Caco-2 (cell line): ENCODE data around the gene WNT2B. TPM values are rescaled to one million over a fixed set of nuclear protein-coding genes. Genes with fewer than 3 reads are reported as not detected.

Source experiments
- BruUV-seq: library from RNA; stranded (reverse); fragments of 400-500 nt; replicated peaks from 2 replicates; lab custom pipeline; 2021; lab: Mats Ljungman, UMichigan
- CTCF ChIA-PET: fragments of 300-600 bp; sonication (Branson Sonifier 250); formaldehyde crosslinking; loops from one replicate; lab custom pipeline; 2022; ENCODE audit warnings: antibody characterized with exemption; lab: Charles Lee
- POLR2A ChIA-PET: fragments of 300-600 bp; sonication (Branson Sonifier 250); formaldehyde crosslinking; loops from one replicate; lab custom pipeline; 2022; ENCODE audit warnings: antibody characterized with exemption; lab: Charles Lee
- DNase-seq, 2 experiments: peaks; one replicate each; pipeline versions ENCODE4 v3.0.0 to v3.0.0-alpha.2; 2020 to 2022
- H3K27me3 ChIP-seq: replicated peaks from 2 replicates; pipeline ENCODE4 v1.6.0; 2011; ENCODE audit warnings: low read length; ENCODE audit not compliant: control insufficient read depth, insufficient read depth
- H3K36me3 ChIP-seq: 2 replicates; pipeline ENCODE4 v1.5.1; 2011; ENCODE audit warnings: low read length; ENCODE audit not compliant: control insufficient read depth, insufficient read depth
- H3K4me1 ChIP-seq: fragments of 250-450 bp; sonication (Bioruptor Pico); 2 replicates; pipeline ENCODE4 v1.5.1; 2020; ENCODE audit warnings: mild to moderate bottlenecking
- H3K4me3 ChIP-seq: 2 replicates; pipeline ENCODE4 v1.5.1; 2011; ENCODE audit warnings: low read depth, mild to moderate bottlenecking, control low read depth, low read length
- H3K9me3 ChIP-seq: fragments of 250-450 bp; sonication (Bioruptor Pico); 2 replicates; pipeline ENCODE4 v1.5.1; 2020; ENCODE audit warnings: mild to moderate bottlenecking, moderate library complexity
- H3K27ac Mint-ChIP-seq: one replicate; pipeline ENCODE4 v1.8.0; 2022; ENCODE audit warnings: mixed read lengths; ENCODE audit not compliant: unreplicated experiment
- H3K27me3 Mint-ChIP-seq: one replicate; pipeline ENCODE4 v1.8.0; 2022; ENCODE audit warnings: mixed read lengths; ENCODE audit not compliant: insufficient read depth, unreplicated experiment
- H3K36me3 Mint-ChIP-seq: one replicate; pipeline ENCODE4 v1.8.0; 2022; ENCODE audit warnings: mild to moderate bottlenecking, mixed read lengths; ENCODE audit not compliant: insufficient read depth, unreplicated experiment
- H3K4me1 Mint-ChIP-seq: one replicate; pipeline ENCODE4 v1.8.0; 2022; ENCODE audit warnings: low read depth, mixed read lengths; ENCODE audit not compliant: unreplicated experiment
- H3K4me3 Mint-ChIP-seq: one replicate; pipeline ENCODE4 v1.8.0; 2022; ENCODE audit warnings: mild to moderate bottlenecking, moderate library complexity, mixed read lengths; ENCODE audit not compliant: unreplicated experiment
- H3K9me3 Mint-ChIP-seq: one replicate; pipeline ENCODE4 v1.8.0; 2022; ENCODE audit warnings: mixed read lengths; ENCODE audit not compliant: unreplicated experiment
- CTCF ChIP-seq, 2 experiments: fragments of 200-600 bp in 1 of 2; IDR thresholded peaks; 1 replicate in 1 of 2; 2 replicates in 1 of 2; pipeline versions ENCODE4 v1.5.1 to v1.8.0; 2011 to 2022; ENCODE audit warnings: antibody characterized with exemption in 1 of 2, control low read depth in 1 of 2, inconsistent platforms in 1 of 2, low read depth in 1 of 2, low read length in 1 of 2, mild to moderate bottlenecking in 1 of 2, moderate library complexity in 1 of 2; ENCODE audit not compliant: insufficient read depth in 1 of 2, severe bottlenecking in 1 of 2, unreplicated experiment in 1 of 2
- intact Hi-C: fragments of 100-400 bp; cut with micrococcal nuclease; formaldehyde crosslinking; loops from one replicate; pipeline ENCODE4 v1.10.0; 2022; ENCODE audit not compliant: unreplicated experiment
- total RNA-seq: library from RNA; stranded (reverse); gene quantifications from 2 replicates; pipeline ENCODE4 v1.2.3, GENCODE V29; 2022

Gene WNT2B
- total RNA-seq, 1 experiment from 2014 or later, result 0.70 TPM

GRCh38 chr1:112558634-112559033, 49.9 kb downstream of the WNT2B start:
- POLR2A ChIA-PET, result no interaction called here
- CTCF ChIA-PET, result no interaction called here
- no peak overlapping the region for H3K27ac Mint-ChIP-seq
- Histone ChIP-seq H3K9me3 (no peaks in the 10 kb centered on the region), H3K27me3 (no peaks in the 10 kb centered on the region), H3K4me1 (no peaks in the 10 kb centered on the region), H3K4me3 (no peak overlapping the region), H3K36me3 (no peaks in the 10 kb centered on the region)
- intact Hi-C loops, result no loop called here
- H3K4me3 Mint-ChIP-seq, result no peak overlapping the region
- H3K9me3 Mint-ChIP-seq, result no peaks in the 10 kb centered on the region
- no TSS peak for BruUV-seq
- no peaks in the 10 kb centered on the region for H3K4me1 Mint-ChIP-seq
- TF ChIP-seq CTCF (IDR thresholded peaks at IDR 0.05; ENCODE audit: insufficient read depth in 1 of 2, low read depth in 1 of 2, low read length in 1 of 2, severe bottlenecking in 1 of 2, unreplicated experiment in 1 of 2), result no peak
- H3K27me3 Mint-ChIP-seq, result no peaks in the 10 kb centered on the region
- H3K36me3 Mint-ChIP-seq, result peaks cover 6% of the 10 kb centered on the region
- no peak for DNase-seq

GRCh38 chr1:112563341-112563740, 54.6 kb downstream of the WNT2B start:
- Histone ChIP-seq H3K4me3 (no peak overlapping the region), H3K9me3 (no peaks in the 10 kb centered on the region), H3K27me3 (no peaks in the 10 kb centered on the region), H3K36me3 (no peaks in the 10 kb centered on the region), H3K4me1 (no peaks in the 10 kb centered on the region)
- DNase-seq, result no peak
- H3K4me3 Mint-ChIP-seq, result no peak overlapping the region
- ChIA-PET CTCF (no interaction called here), POLR2A (no interaction called here)
- H3K27ac Mint-ChIP-seq, result no peak overlapping the region
- H3K9me3 Mint-ChIP-seq, result no peaks in the 10 kb centered on the region
- no peaks in the 10 kb centered on the region for H3K4me1 Mint-ChIP-seq
- TF ChIP-seq CTCF (IDR thresholded peaks at IDR 0.05; ENCODE audit: insufficient read depth in 1 of 2, low read depth in 1 of 2, low read length in 1 of 2, severe bottlenecking in 1 of 2, unreplicated experiment in 1 of 2), result no peak
- BruUV-seq, result no TSS peak
- no peaks in the 10 kb centered on the region for H3K27me3 Mint-ChIP-seq
- intact Hi-C loops, result no loop called here
- no peaks in the 10 kb centered on the region for H3K36me3 Mint-ChIP-seq

- no peak for TF ChIP-seq CTCF (IDR thresholded peaks at IDR 0.05; ENCODE audit: insufficient read depth in 1 of 2, low read depth in 1 of 2, low read length in 1 of 2, severe bottlenecking in 1 of 2, unreplicated experiment in 1 of 2)
- H3K9me3 ChIP-seq, result no peaks in the 10 kb centered on the region
- Mint-ChIP-seq H3K4me3 (no peak overlapping the region), H3K4me1 (no peaks in the 10 kb centered on the region), H3K27me3 (no peaks in the 10 kb centered on the region), H3K27ac (no peak overlapping the region), H3K9me3 (no peaks in the 10 kb centered on the region), H3K36me3 (no peaks in the 10 kb centered on the region)
- H3K36me3 ChIP-seq, result no peaks in the 10 kb centered on the region
- no peak for DNase-seq
- ChIA-PET CTCF (no interaction called here), POLR2A (no interaction called here)
- no peaks in the 10 kb centered on the region for H3K4me1 ChIP-seq
- H3K27me3 ChIP-seq, result no peaks in the 10 kb centered on the region
- no peak overlapping the region for H3K4me3 ChIP-seq
- no TSS peak for BruUV-seq
- intact Hi-C loops, result no loop called here
Observed at GRCh38 chr1:112564081-112564480, 55.3 kb downstream of the WNT2B start.
